Mucosa of descending colon (tissue), 3 donors: Measurements from ENCODE around the gene APC2. TPM values are rescaled to one million over a fixed set of nuclear protein-coding genes. Genes with fewer than 3 reads are reported as not detected.
A peak's percentile ranks its signal among the peaks of the same experiment; 100 is the strongest.
"Not testable (repeated sequence)": the region's sequence is repeated elsewhere in the genome, so short reads cannot be mapped to it uniquely, and the experiment has no call there.

Experiments
- ATAC-seq: fragments of 200-7000 bp; cut with Tn5 transposase; one replicate; pipeline ENCODE4 v1.9.1; 2020; ENCODE audit warnings: mild to moderate bottlenecking, moderate library complexity
- DNase-seq, 3 donors: peaks; one replicate each; pipeline ENCODE4 v3.0.0-alpha.2; 2020
- H3K36me3 ChIP-seq: fragments of 200-600 bp; one replicate; pipeline ENCODE4 v1.8.0; 2021; ENCODE audit warnings: low read depth, mild to moderate bottlenecking
- H3K4me1 ChIP-seq: fragments of 200-600 bp; one replicate; pipeline ENCODE4 v1.8.0; 2021; ENCODE audit warnings: low read depth, mild to moderate bottlenecking
- H3K4me3 ChIP-seq: fragments of 200-600 bp; one replicate; pipeline ENCODE4 v1.8.0; 2021; ENCODE audit warnings: mild to moderate bottlenecking
- H3K9me3 ChIP-seq: fragments of 200-600 bp; one replicate; pipeline ENCODE4 v1.8.0; 2021; ENCODE audit warnings: mild to moderate bottlenecking
- CTCF ChIP-seq: fragments of 200-600 bp; IDR thresholded peaks from one replicate; pipeline ENCODE4 v1.8.0; 2022; ENCODE audit warnings: antibody characterized with exemption, mild to moderate bottlenecking
- intact Hi-C, 2 donors: fragments of 100-400 bp; cut with DNase I in 1 of 2; cut with micrococcal nuclease in 1 of 2; formaldehyde crosslinking; loops; one replicate each; pipeline versions ENCODE4 v1.11.0 to v1.11.1; 2022; cut with DNase I, micrococcal nuclease
- total RNA-seq, 3 donors: library from RNA; stranded (reverse); fragmentation: NEBNext Ultra II Directional in 2 of 3; extraction: Animal tissue kit (Norgen Biotek cat#: 25700) in 2 of 3; gene quantifications; one replicate each; pipeline versions ENCODE4 v1.2.1 to v1.2.4, GENCODE V29; 2021 to 2023
- donor health status: DM: no; HTN: no; CAD: no; lungs with moderate emphysema.
- donor health status: DM: no; HTN: no; CAD: no.
- donor health status: DM: no; HTN: yes; CAD: no.

APC2 gene
- total RNA-seq, 3 donors from 2014 or later = 0.23 to 5.9 (median 0.24) TPM

- Histone ChIP-seq H3K4me3 (no peak overlapping the region), H3K36me3 (no peaks in the 10 kb centered on the region), H3K4me1 (peaks cover 6% of the 10 kb centered on the region), H3K9me3 (no peaks in the 10 kb centered on the region)
- ATAC-seq = no peak
- DNase-seq = no peak
- no peak for TF ChIP-seq CTCF
- intact Hi-C loops = no loop called here
Measured at GRCh38 chr19:1495799-1496713, 46.1 kb downstream of the APC2 start.

GRCh38 chr19:1496714-1497577, 47.0 kb downstream of the APC2 start:
- intact Hi-C loops = no loop called here
- DNase-seq = no peak
- no peak for TF ChIP-seq CTCF

GRCh38 chr19:1497578-1498235, 47.8 kb downstream of the APC2 start:
- no peak for TF ChIP-seq CTCF
- intact Hi-C loops = no loop called here
- no peaks in the 10 kb centered on the region for H3K4me1 ChIP-seq
- ATAC-seq = no peak
- H3K4me3 ChIP-seq = no peak overlapping the region
- no peaks in the 10 kb centered on the region for H3K9me3 ChIP-seq
- DNase-seq = no peak
- no peaks in the 10 kb centered on the region for H3K36me3 ChIP-seq

More at GRCh38 chr19:1496714-1497577, 47.0 kb downstream of the APC2 start:
- Histone ChIP-seq H3K36me3 (no peaks in the 10 kb centered on the region), H3K4me1 (no peaks in the 10 kb centered on the region), H3K4me3 (no peak overlapping the region), H3K9me3 (no peaks in the 10 kb centered on the region)
- ATAC-seq = no peak

- DNase-seq, ATAC-seq, H3K9me3 ChIP-seq, intact Hi-C loops, H3K36me3 ChIP-seq, H3K4me1 ChIP-seq, H3K4me3 ChIP-seq: not testable (repeated sequence)
Measured at GRCh38 chr19:1499231-1499630, 49.3 kb downstream of the APC2 start.

- Histone ChIP-seq H3K4me1 (peaks cover 5% of the 10 kb centered on the region), H3K36me3 (no peaks in the 10 kb centered on the region), H3K9me3 (no peaks in the 10 kb centered on the region), H3K4me3 (no peak overlapping the region)
- TF ChIP-seq CTCF = no peak
- no peak for DNase-seq
- peak; percentile 43 for ATAC-seq
- intact Hi-C loops = no loop called here
Measured at GRCh38 chr19:1501200-1501595, 51.3 kb downstream of the APC2 start.
